ENCODE results near the gene CNTNAP2.

- TF ChIP-seq NFYB (CRISPR knock-in tag; IDR thresholded peaks at IDR 0.05) = no peak
- TF ChIP-seq, protein P1, sequence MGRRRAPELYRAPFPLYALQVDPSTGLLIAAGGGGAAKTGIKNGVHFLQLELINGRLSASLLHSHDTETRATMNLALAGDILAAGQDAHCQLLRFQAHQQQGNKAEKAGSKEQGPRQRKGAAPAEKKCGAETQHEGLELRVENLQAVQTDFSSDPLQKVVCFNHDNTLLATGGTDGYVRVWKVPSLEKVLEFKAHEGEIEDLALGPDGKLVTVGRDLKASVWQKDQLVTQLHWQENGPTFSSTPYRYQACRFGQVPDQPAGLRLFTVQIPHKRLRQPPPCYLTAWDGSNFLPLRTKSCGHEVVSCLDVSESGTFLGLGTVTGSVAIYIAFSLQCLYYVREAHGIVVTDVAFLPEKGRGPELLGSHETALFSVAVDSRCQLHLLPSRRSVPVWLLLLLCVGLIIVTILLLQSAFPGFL (CRISPR knock-in tag; IDR thresholded peaks at IDR 0.05) = no peak
- TF ChIP-seq AHR (CRISPR knock-in tag; IDR thresholded peaks at IDR 0.05) = no peak
- TF ChIP-seq, protein P2, sequence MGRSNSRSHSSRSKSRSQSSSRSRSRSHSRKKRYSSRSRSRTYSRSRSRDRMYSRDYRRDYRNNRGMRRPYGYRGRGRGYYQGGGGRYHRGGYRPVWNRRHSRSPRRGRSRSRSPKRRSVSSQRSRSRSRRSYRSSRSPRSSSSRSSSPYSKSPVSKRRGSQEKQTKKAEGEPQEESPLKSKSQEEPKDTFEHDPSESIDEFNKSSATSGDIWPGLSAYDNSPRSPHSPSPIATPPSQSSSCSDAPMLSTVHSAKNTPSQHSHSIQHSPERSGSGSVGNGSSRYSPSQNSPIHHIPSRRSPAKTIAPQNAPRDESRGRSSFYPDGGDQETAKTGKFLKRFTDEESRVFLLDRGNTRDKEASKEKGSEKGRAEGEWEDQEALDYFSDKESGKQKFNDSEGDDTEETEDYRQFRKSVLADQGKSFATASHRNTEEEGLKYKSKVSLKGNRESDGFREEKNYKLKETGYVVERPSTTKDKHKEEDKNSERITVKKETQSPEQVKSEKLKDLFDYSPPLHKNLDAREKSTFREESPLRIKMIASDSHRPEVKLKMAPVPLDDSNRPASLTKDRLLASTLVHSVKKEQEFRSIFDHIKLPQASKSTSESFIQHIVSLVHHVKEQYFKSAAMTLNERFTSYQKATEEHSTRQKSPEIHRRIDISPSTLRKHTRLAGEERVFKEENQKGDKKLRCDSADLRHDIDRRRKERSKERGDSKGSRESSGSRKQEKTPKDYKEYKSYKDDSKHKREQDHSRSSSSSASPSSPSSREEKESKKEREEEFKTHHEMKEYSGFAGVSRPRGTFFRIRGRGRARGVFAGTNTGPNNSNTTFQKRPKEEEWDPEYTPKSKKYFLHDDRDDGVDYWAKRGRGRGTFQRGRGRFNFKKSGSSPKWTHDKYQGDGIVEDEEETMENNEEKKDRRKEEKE (IDR thresholded peaks at IDR 0.05) = no peak
- TF ChIP-seq HDAC2 (CRISPR knock-in tag; IDR thresholded peaks at IDR 0.05) = no peak
- TF ChIP-seq GLI4 (CRISPR knock-in tag; IDR thresholded peaks at IDR 0.05; ENCODE audit: borderline replicate concordance) = no peak
- TF ChIP-seq ZNF282 (IDR thresholded peaks at IDR 0.05; ENCODE audit: partially characterized antibody) = no peak
- TF ChIP-seq, protein P3, sequence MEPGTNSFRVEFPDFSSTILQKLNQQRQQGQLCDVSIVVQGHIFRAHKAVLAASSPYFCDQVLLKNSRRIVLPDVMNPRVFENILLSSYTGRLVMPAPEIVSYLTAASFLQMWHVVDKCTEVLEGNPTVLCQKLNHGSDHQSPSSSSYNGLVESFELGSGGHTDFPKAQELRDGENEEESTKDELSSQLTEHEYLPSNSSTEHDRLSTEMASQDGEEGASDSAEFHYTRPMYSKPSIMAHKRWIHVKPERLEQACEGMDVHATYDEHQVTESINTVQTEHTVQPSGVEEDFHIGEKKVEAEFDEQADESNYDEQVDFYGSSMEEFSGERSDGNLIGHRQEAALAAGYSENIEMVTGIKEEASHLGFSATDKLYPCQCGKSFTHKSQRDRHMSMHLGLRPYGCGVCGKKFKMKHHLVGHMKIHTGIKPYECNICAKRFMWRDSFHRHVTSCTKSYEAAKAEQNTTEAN (CRISPR knock-in tag; conservative IDR thresholded peaks at IDR 0.05) = no peak
- no peak for TF ChIP-seq ZNF326 (CRISPR knock-in tag; IDR thresholded peaks at IDR 0.05; ENCODE audit: borderline replicate concordance)
Observed at GRCh38 chr7:147452816-147453215, 1336.2 kb downstream of the CNTNAP2 start.
